HCT116 (cell line): Measurements from ENCODE around the gene TLCD5. TPM values are rescaled to one million over a fixed set of nuclear protein-coding genes. Genes with fewer than 3 reads are reported as not detected.

Experiments
- ATAC-seq: fragments of 200-7000 bp; cut with Tn5 transposase; 2 replicates; pipeline ENCODE4 v1.9.1; 2020; ENCODE audit warnings: mild to moderate bottlenecking, moderate library complexity
- BruUV-seq: library from RNA; stranded (reverse); fragments of 400-500 nt; replicated peaks from 2 replicates; lab custom pipeline; 2021; lab: Mats Ljungman, UMichigan
- CTCF ChIA-PET: fragments of 300-600 bp; sonication (Branson Sonifier 250); formaldehyde crosslinking; loops from one replicate; lab custom pipeline; 2021; ENCODE audit warnings: antibody characterized with exemption; lab: Charles Lee
- POLR2A ChIA-PET: fragments of 300-600, 350-600 bp; sonication (Branson Sonifier 250); formaldehyde crosslinking; loops from one replicate; lab custom pipeline; 2021; ENCODE audit warnings: antibody characterized with exemption; lab: Charles Lee
- RAD21 ChIA-PET, 2 experiments: fragments of 300-600 bp; sonication (Branson Sonifier 250); formaldehyde crosslinking; loops; one replicate each; lab custom pipeline; 2023; ENCODE audit warnings: low total read pairs in 2 of 2; ENCODE audit not compliant: uncharacterized antibody in 2 of 2, unreplicated experiment in 2 of 2, low non-redundant PET in 1 of 2; lab: Charles Lee
- DNase-seq: peaks from one replicate; pipeline ENCODE4 v3.0.0-alpha.2; 2010; ENCODE audit warnings: low read depth, low spot score
- H2AFZ ChIP-seq: fragments of 200-600 bp; shearing (Covaris generic), sonication (generic); 2 replicates; pipeline ENCODE4 v1.6.1; 2017; ENCODE audit warnings: low read depth, mixed run types, mixed read lengths, antibody characterized with exemption, low read length; ENCODE audit not compliant: poor library complexity, severe bottlenecking
- H3K27ac ChIP-seq: 2 replicates; pipeline ENCODE4 v1.5.1; 2012; ENCODE audit warnings: low read depth, low read length
- H3K27me3 ChIP-seq: fragments of 200-600 bp; sonication (generic); 2 replicates; pipeline ENCODE4 v1.6.1; 2016; ENCODE audit warnings: mixed run types, low read length, mixed read lengths; ENCODE audit not compliant: insufficient read depth
- H3K36me3 ChIP-seq, 2 experiments: fragments of 200-500 bp in 1 of 2; fragments of 200-600 bp in 1 of 2; sonication (Bioruptor generic) in 1 of 2; sonication (generic) in 1 of 2; 2 replicates each; pipeline versions ENCODE4 v1.5.1 to v1.6.1; 2014 to 2016; ENCODE audit warnings: low read length in 2 of 2, inconsistent platforms in 1 of 2, mixed read lengths in 1 of 2, mixed run types in 1 of 2; ENCODE audit not compliant: insufficient read depth in 2 of 2, control insufficient read depth in 1 of 2
- H3K4me1 ChIP-seq, 2 experiments: fragments of 200-600 bp in 1 of 2; sonication (generic) in 1 of 2; 2 replicates each; pipeline versions ENCODE4 v1.5.1 to v1.6.1; 2012 to 2017; ENCODE audit warnings: low read length in 2 of 2, inconsistent platforms in 1 of 2, mild to moderate bottlenecking in 1 of 2, mixed read lengths in 1 of 2, mixed run types in 1 of 2, moderate library complexity in 1 of 2; ENCODE audit not compliant: insufficient read depth in 2 of 2, control insufficient read depth in 1 of 2
- H3K4me2 ChIP-seq: fragments of 200-600 bp; sonication (generic); 2 replicates; pipeline ENCODE4 v1.6.1; 2017; ENCODE audit warnings: mixed run types, low read length, mixed read lengths
- H3K4me3 ChIP-seq, 2 experiments: fragments of 200-600 bp in 1 of 2; sonication (generic) in 1 of 2; replicated peaks in 1 of 2; 2 replicates each; pipeline ENCODE4 v1.5.1; 2011 to 2016; ENCODE audit warnings: low read length in 2 of 2, control low read depth in 1 of 2, low read depth in 1 of 2, mild to moderate bottlenecking in 1 of 2, mixed read lengths in 1 of 2, mixed run types in 1 of 2
- H3K79me2 ChIP-seq: fragments of 200-600 bp; sonication (generic); 2 replicates; pipeline ENCODE4 v1.6.1; 2017; ENCODE audit warnings: mild to moderate bottlenecking, mixed run types, low read length, moderate library complexity, mixed read lengths; ENCODE audit not compliant: insufficient read depth
- H3K9ac ChIP-seq: fragments of 200-600 bp; sonication (generic); 2 replicates; pipeline ENCODE4 v1.6.1; 2016; ENCODE audit warnings: low read length, mixed read lengths
- H3K9me2 ChIP-seq: fragments of 200-600 bp; sonication (generic), shearing (Covaris generic); 2 replicates; pipeline ENCODE4 v1.6.1; 2017; ENCODE audit warnings: mixed run types, mild to moderate bottlenecking, moderate library complexity; ENCODE audit not compliant: insufficient read depth
- H3K9me3 ChIP-seq, 2 experiments: fragments of 200-500 bp in 1 of 2; fragments of 200-600 bp in 1 of 2; sonication (Bioruptor generic) in 1 of 2; sonication (generic) in 1 of 2; 2 replicates each; pipeline ENCODE4 v1.6.1; 2014 to 2017; ENCODE audit warnings: low read length in 2 of 2, mixed read lengths in 2 of 2, inconsistent platforms in 1 of 2, low read depth in 1 of 2, mild to moderate bottlenecking in 1 of 2, mixed run types in 1 of 2, moderate library complexity in 1 of 2; ENCODE audit not compliant: control insufficient read depth in 1 of 2, insufficient read depth in 1 of 2
- H4K20me1 ChIP-seq: fragments of 200-600 bp; sonication (generic), shearing (Covaris generic); 2 replicates; pipeline ENCODE4 v1.6.1; 2017; ENCODE audit warnings: mixed run types, mild to moderate bottlenecking, moderate library complexity; ENCODE audit not compliant: insufficient read depth
- CBX3 ChIP-seq: IDR thresholded peaks from 2 replicates; pipeline ENCODE4 v1.6.1; 2012; ENCODE audit warnings: low read depth
- CEBPB ChIP-seq: IDR thresholded peaks from 2 replicates; pipeline ENCODE4 v1.6.1; 2012; ENCODE audit warnings: low read depth
- EGR1 ChIP-seq: IDR thresholded peaks from 2 replicates; pipeline ENCODE4 v1.6.1; 2012; ENCODE audit warnings: low read depth
- ELF1 ChIP-seq: IDR thresholded peaks from 2 replicates; pipeline ENCODE4 v1.6.1; 2012; ENCODE audit warnings: low read depth, borderline replicate concordance
- EZH2 ChIP-seq: fragments of 200-600 bp; sonication (generic); IDR thresholded peaks from 2 replicates; pipeline ENCODE4 v1.6.1; 2017; ENCODE audit warnings: antibody characterized with exemption, mixed run types
- EZH2phosphoT487 ChIP-seq: fragments of 200-600 bp; IDR thresholded peaks from 2 replicates; pipeline ENCODE4 v1.6.1; 2018; ENCODE audit warnings: antibody characterized with exemption, borderline replicate concordance
- FOSL1 ChIP-seq: IDR thresholded peaks from 2 replicates; pipeline ENCODE4 v1.6.1; 2012; ENCODE audit warnings: low read depth
- JUND ChIP-seq: IDR thresholded peaks from 2 replicates; pipeline ENCODE4 v1.6.1; 2012
- POLR2A ChIP-seq: IDR thresholded peaks from 2 replicates; pipeline ENCODE4 v1.7.0; 2011; ENCODE audit warnings: borderline replicate concordance; ENCODE audit not compliant: insufficient read depth, insufficient read length; ENCODE audit errors: extremely low read depth
- POLR2AphosphoS5 ChIP-seq: IDR thresholded peaks from 2 replicates; pipeline ENCODE4 v1.6.1; 2011; ENCODE audit warnings: mild to moderate bottlenecking, low read depth, low read length, moderate library complexity
- RAD21 ChIP-seq: IDR thresholded peaks from 2 replicates; pipeline ENCODE4 v1.6.1; 2012; ENCODE audit warnings: low read depth, mild to moderate bottlenecking
- SIN3A ChIP-seq: IDR thresholded peaks from 2 replicates; pipeline ENCODE4 v1.6.1; 2012; ENCODE audit warnings: low read depth
- SP1 ChIP-seq: IDR thresholded peaks from 2 replicates; pipeline ENCODE4 v1.6.1; 2012; ENCODE audit warnings: low read depth
- SRF ChIP-seq: IDR thresholded peaks from 2 replicates; pipeline ENCODE4 v1.6.1; 2012; ENCODE audit warnings: low read depth
- ZBTB33 ChIP-seq: IDR thresholded peaks from 2 replicates; pipeline ENCODE4 v1.6.1; 2011; ENCODE audit warnings: mild to moderate bottlenecking, low read length, moderate library complexity; ENCODE audit not compliant: insufficient replicate concordance; ENCODE audit errors: extremely low read depth
- ZFX ChIP-seq: fragments of 450-650 bp; IDR thresholded peaks from 2 replicates; pipeline ENCODE4 v1.6.1; 2017
- ZNF274 ChIP-seq: fragments of 200-500 bp; sonication (Bioruptor generic); IDR thresholded peaks from 2 replicates; pipeline ENCODE4 v1.6.1; 2014; ENCODE audit warnings: mild to moderate bottlenecking, low read depth, low read length, inconsistent platforms
- intact Hi-C: fragments of 100-400 bp; cut with micrococcal nuclease; formaldehyde crosslinking; loops from 2 replicates; pipeline ENCODE4 v1.10.0; 2022
- total RNA-seq: library from RNA; stranded (reverse); gene quantifications from one replicate; pipeline ENCODE4 v1.2.1, GENCODE V29; 2021; ENCODE audit not compliant: unreplicated experiment
- TF ChIP-seq, protein P1 (sequence below): IDR thresholded peaks from 2 replicates; pipeline ENCODE4 v1.6.1; 2012
- TF ChIP-seq, protein P2 (sequence below): IDR thresholded peaks from 2 replicates; pipeline ENCODE4 v1.6.1; 2012

Gene TLCD5
- total RNA-seq, 1 experiment from 2014 or later, result 9.1 TPM

DNA sequence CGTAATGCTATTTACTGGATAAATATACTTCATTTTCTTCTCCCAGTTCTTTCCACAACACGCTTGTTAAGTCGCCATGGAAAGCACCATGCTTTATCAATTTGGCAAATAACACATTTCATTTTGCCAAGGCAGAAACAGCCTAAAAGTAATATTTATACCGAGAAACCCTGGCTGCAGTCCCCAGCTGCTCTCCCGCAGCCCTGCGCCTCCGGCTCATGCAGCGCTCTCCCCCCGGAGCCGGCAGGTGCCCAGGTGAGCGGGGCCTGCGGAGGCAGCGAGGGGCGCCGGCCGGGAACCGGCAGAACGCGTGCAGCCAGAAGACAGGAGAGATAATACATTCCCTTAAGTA is 10.4 kb downstream of the TLCD5 start:
- BruUV-seq, result TSS peak; percentile 83
- no peaks in the 10 kb centered on the region for H3K36me3 ChIP-seq
- peaks cover 40% of the 10 kb centered on the region for H3K79me2 ChIP-seq
- H3K9ac ChIP-seq, result peak overlapping the region; percentile 62
- DNase-seq (no peak), ATAC-seq (peak; percentile 34)
- ChIA-PET CTCF (interaction anchor here (0.7 to 1.8 kb wide), 10 partner anchors 8 to 96 kb away, joined by 3 to 6 read pairs (median 3); no protein-coding TSS in a partner anchor), RAD21 (no interaction called here), POLR2A (interaction anchor here (0.6 to 1.1 kb wide), 4 partner anchors 10 to 99 kb away, joined by 3 to 6 read pairs (median 4); partner anchors contain the start of gene TLCD5)
- no peaks in the 10 kb centered on the region for H3K9me2 ChIP-seq
- peak overlapping the region; percentile 52 to 87 for H3K4me3 ChIP-seq
- intact Hi-C loops, result loop anchor here (5.0 to 10.0 kb wide), 2 partner anchors 349 to 617 kb away; no protein-coding TSS in a partner anchor
- H3K9me3 ChIP-seq, result no peaks in the 10 kb centered on the region
- 0 out of 2 replicates have a peak, but pooled peaks have one; percentile 4 for TF ChIP-seq ELF1
- no peak for TF ChIP-seq ZFX
- H2AFZ ChIP-seq, result peak overlapping the region; percentile 88
- H3K27ac ChIP-seq, result peak overlapping the region; percentile 91
- peak overlapping the region; percentile 86 for H3K4me2 ChIP-seq
- H4K20me1 ChIP-seq, result peaks cover 11% of the 10 kb centered on the region; the same call in 1 of the 2 replicates
- H3K4me1 ChIP-seq, result peaks cover 56 to 78% of the 10 kb centered on the region in 2 experiments
- H3K27me3 ChIP-seq, result no peaks in the 10 kb centered on the region

DNA sequence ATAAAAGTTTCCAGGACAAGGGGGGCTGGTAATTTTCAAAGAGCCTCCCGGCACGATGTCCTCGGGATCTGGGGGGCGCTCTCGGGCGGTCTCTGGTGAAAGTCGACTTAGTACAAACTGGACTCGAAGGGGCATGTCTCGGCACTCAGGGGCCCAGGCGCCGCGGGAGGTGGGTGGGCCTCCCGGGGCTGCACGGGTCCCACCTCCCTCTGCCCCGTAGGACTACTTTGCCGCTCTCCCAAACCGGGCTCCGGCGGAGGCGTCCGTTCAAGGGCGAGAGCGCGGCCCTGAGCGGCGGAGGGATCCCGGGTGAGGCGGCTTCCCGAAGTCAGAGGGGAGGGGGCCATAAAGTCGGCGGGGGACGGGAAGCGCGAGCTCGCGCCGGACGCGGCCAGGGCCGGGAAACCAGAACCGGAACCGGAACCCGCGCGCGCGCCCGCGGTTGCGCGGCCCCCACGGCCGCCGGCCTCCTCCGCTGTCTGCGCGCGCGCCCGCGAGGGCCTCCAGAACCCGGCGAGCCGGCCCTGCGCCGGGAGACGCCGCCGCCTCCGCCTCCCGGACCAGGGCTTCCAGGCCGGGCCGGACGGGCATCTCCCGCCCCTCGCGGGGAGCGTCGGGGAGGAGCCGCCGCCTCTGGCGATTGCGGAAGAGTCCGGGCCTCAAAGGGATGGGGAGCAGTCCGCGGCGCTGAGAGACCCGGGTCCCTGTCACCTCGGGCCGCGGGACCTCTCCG is 11.0 kb downstream of the TLCD5 start, which contains the start of gene ARHGEF12:
TSS of gene ARHGEF12 (plus strand) at position 506 of the 733 bp plus-strand sequence. CDS start 831 bp downstream, outside the sequence.
- peak; percentile 93 for DNase-seq
- peak within 1 kb of the TSS; percentile 92 for H3K4me2 ChIP-seq
- peaks cover 58 to 76% of the 10 kb centered on the region in 2 experiments for H3K4me1 ChIP-seq
- ChIA-PET CTCF (interaction anchor here (0.7 to 1.8 kb wide), 7 partner anchors 10 to 794 kb away, joined by 3 to 6 read pairs (median 3); no protein-coding TSS in a partner anchor), RAD21 (no interaction called here), POLR2A (interaction anchor here (0.6 to 1.2 kb wide), 5 partner anchors 11 to 100 kb away, joined by 3 to 6 read pairs (median 4); partner anchors contain the start of gene TLCD5)
- peak within 1 kb of the TSS; percentile 88 for H2AFZ ChIP-seq
- peak within 1 kb of the TSS; percentile 91 for H3K27ac ChIP-seq
- intact Hi-C loops, result loop anchor here (2.0 to 10.0 kb wide), 3 partner anchors 97 to 616 kb away; no protein-coding TSS in a partner anchor
- no peaks in the 10 kb centered on the region for H3K27me3 ChIP-seq
- BruUV-seq, result no TSS peak
- H3K9me2 ChIP-seq, result no peaks in the 10 kb centered on the region
- peak within 1 kb of the TSS; percentile 77 to 87 for H3K4me3 ChIP-seq
- H3K9me3 ChIP-seq, result no peaks in the 10 kb centered on the region
- H3K79me2 ChIP-seq, result peaks cover 45% of the 10 kb centered on the region
- H4K20me1 ChIP-seq, result peaks cover 14% of the 10 kb centered on the region; the same call in 1 of the 2 replicates
- ATAC-seq, result peak; percentile 77
- H3K36me3 ChIP-seq, result no peaks in the 10 kb centered on the region
- H3K9ac ChIP-seq, result peak within 1 kb of the TSS; percentile 78
- TF ChIP-seq CEBPB (0 out of 2 replicates have a peak, but pooled peaks have one; percentile 41), JUND (no peak; the same call in 1 of the 2 replicates), SIN3A (peak; percentile 84), EGR1 (no peak), CBX3 (peak; percentile 98), SP1 (peak; percentile 75), EZH2phosphoT487 (no peak), POLR2A (peak; percentile 60), EZH2 (no peak), ZFX (peak; percentile 94), ZNF274 (no peak), ZBTB33 (peak; percentile 44), FOSL1 (no peak), POLR2AphosphoS5 (peak; percentile 83), RAD21 (peak; percentile 43), SRF (peak; percentile 37; the same call in 1 of the 2 replicates)
- TF ChIP-seq, protein P1, sequence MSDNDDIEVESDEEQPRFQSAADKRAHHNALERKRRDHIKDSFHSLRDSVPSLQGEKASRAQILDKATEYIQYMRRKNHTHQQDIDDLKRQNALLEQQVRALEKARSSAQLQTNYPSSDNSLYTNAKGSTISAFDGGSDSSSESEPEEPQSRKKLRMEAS, result peak; percentile 90
- TF ChIP-seq, protein P2, sequence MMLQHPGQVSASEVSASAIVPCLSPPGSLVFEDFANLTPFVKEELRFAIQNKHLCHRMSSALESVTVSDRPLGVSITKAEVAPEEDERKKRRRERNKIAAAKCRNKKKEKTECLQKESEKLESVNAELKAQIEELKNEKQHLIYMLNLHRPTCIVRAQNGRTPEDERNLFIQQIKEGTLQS, result no peak
